K562 (cell line): ENCODE results near the gene TRIP10. TPM values are rescaled to one million over a fixed set of nuclear protein-coding genes. Genes with fewer than 3 reads are reported as not detected.

Experiments
- CTBP1 ChIP-seq: fragments of 450-650 bp; IDR thresholded peaks from 2 replicates; pipeline ENCODE4 v1.6.1; 2016; ENCODE audit warnings: borderline replicate concordance
- EZH2 ChIP-seq: IDR thresholded peaks from 2 replicates; pipeline ENCODE4 v1.6.1; 2012; ENCODE audit warnings: low read depth, mild to moderate bottlenecking, inconsistent platforms, low read length, borderline replicate concordance
- FOXA1 ChIP-seq: fragments of 450-650 bp; IDR thresholded peaks from 2 replicates; pipeline ENCODE4 v1.6.1; 2016; ENCODE audit warnings: mild to moderate bottlenecking, borderline replicate concordance
- HDAC2 ChIP-seq: fragments of 450-650 bp; IDR thresholded peaks from 2 replicates; pipeline ENCODE4 v1.6.1; 2016; ENCODE audit warnings: mild to moderate bottlenecking
- HDGF ChIP-seq: fragments of 450-650 bp; IDR thresholded peaks from 2 replicates; pipeline ENCODE4 v1.6.1; 2016
- HOXB6 ChIP-seq: fragments of 250-450 bp; sonication (Bioruptor Pico); IDR thresholded peaks from 2 replicates; pipeline ENCODE4 v1.5.1; 2022; ENCODE audit warnings: mild to moderate bottlenecking, borderline replicate concordance
- MAX ChIP-seq: sonication (generic); formaldehyde crosslinking; IDR thresholded peaks from 2 replicates; pipeline ENCODE4 v1.9.0; 2022; ENCODE audit warnings: mild to moderate bottlenecking, missing genetic modification reagents
- MTA2 ChIP-seq: fragments of 450-650 bp; IDR thresholded peaks from 2 replicates; pipeline ENCODE4 v1.6.1; 2016; ENCODE audit warnings: low read depth
- RERE ChIP-seq: sonication (generic); formaldehyde crosslinking; IDR thresholded peaks from 2 replicates; pipeline ENCODE4 v1.8.0; 2023; ENCODE audit warnings: missing genetic modification reagents, mild to moderate bottlenecking, borderline replicate concordance
- RREB1 ChIP-seq: fragments of 250-450 bp; sonication (Bioruptor Pico); IDR thresholded peaks from 2 replicates; pipeline ENCODE4 v1.4.0; 2020
- SAP30 ChIP-seq: fragments of 200-600 bp; sonication (generic); IDR thresholded peaks from 2 replicates; pipeline ENCODE4 v1.6.1; 2012; ENCODE audit warnings: borderline replicate concordance, low read depth, mild to moderate bottlenecking, moderate library complexity, low read length, control low read depth, inconsistent platforms; ENCODE audit not compliant: insufficient read depth, poor library complexity, severe bottlenecking
- THRAP3 ChIP-seq: fragments of 450-650 bp; IDR thresholded peaks from 2 replicates; pipeline ENCODE4 v1.6.1; 2016; ENCODE audit warnings: mild to moderate bottlenecking, inconsistent platforms, borderline replicate concordance
- ZNF174 ChIP-seq: fragments of 250-450 bp; sonication (Bioruptor Pico); IDR thresholded peaks from 2 replicates; pipeline ENCODE4 v1.4.0; 2020; ENCODE audit warnings: mild to moderate bottlenecking
- ZNF280B ChIP-seq: fragments of 250-450 bp; sonication (Bioruptor Pico); IDR thresholded peaks from 2 replicates; pipeline ENCODE4 v1.5.1; 2021; ENCODE audit warnings: mild to moderate bottlenecking
- ZNF785 ChIP-seq: fragments of 250-450 bp; sonication (Bioruptor Pico); IDR thresholded peaks from 2 replicates; pipeline ENCODE4 v1.4.0; 2020; ENCODE audit warnings: mild to moderate bottlenecking
- polyA plus RNA-seq, 8 experiments: library from polyadenylated mRNA; depleted of rRNA in 4 of 8; stranded (reverse) in 5 of 8; unstranded in 3 of 8; fragments of >200 nt; fragmentation: Nextera tagmentation in 2 of 8; fragmentation: Illumina TruSeq in 1 of 8; extraction: Ambion mirVana in 2 of 8; extraction: Trizol in 1 of 8; gene quantifications; 2 replicates each; pipeline versions ENCODE4 v1.2.1 to v1.2.3, GENCODE V29; 2011 to 2014; ENCODE audit warnings: inconsistent platforms in 1 of 8, missing spikeins in 1 of 8
- total RNA-seq, 7 experiments: library from RNA; depleted of rRNA in 6 of 7; stranded (reverse); fragments of >200 nt in 6 of 7; fragmentation: Illumina TruSeq in 2 of 7; extraction: Trizol in 2 of 7; gene quantifications; 2 replicates each; pipeline versions ENCODE4 v1.2.1 to v1.2.3, GENCODE V29; 2011 to 2021; ENCODE audit warnings: low replicate concordance in 1 of 7

Gene TRIP10
- total and polyA plus RNA-seq, 9 of the 15 experiments (the other 6 are each of a cell fraction or from before 2014, with no cell fraction given), result 1.2 to 66.8 (median 36.1) TPM

- TF ChIP-seq RERE (CRISPR knock-in tag) (no peak), CTBP1 (0 out of 2 replicates have a peak, but pooled peaks have one; percentile 10), RREB1 (CRISPR knock-in tag) (no peak), MTA2 (no peak), SAP30 (no peak), EZH2 (no peak), THRAP3 (no peak), HOXB6 (no peak), HDGF (no peak), FOXA1 (no peak), ZNF785 (CRISPR knock-in tag) (no peak), HDAC2 (peak; percentile 83; the same call in 1 of the 2 replicates), ZNF174 (CRISPR knock-in tag) (no peak), MAX (CRISPR knock-in tag) (peak; percentile 36; the same call in 1 of the 2 replicates), ZNF280B (no peak)
These were observed 6.0 kb upstream of the TRIP10 start (continued) for GRCh38 chr19:6733338-6734095.
